Measurements from ENCODE around the gene SRP68.
"Not testable (repeated sequence)": the region's sequence is repeated elsewhere in the genome, so short reads cannot be mapped to it uniquely, and the experiment has no call there.

Gene SRP68

GRCh38 chr17:76046064-76046463, 26.3 kb downstream of the SRP68 start (continued):
- TF ChIP-seq ZNF8 (CRISPR knock-in tag; IDR thresholded peaks at IDR 0.05) (no peak), PPARA (CRISPR knock-in tag; IDR thresholded peaks at IDR 0.05; ENCODE audit: borderline replicate concordance) (no peak), RARB (CRISPR knock-in tag; IDR thresholded peaks at IDR 0.05) (no peak), ARNTL (CRISPR knock-in tag; IDR thresholded peaks at IDR 0.05; ENCODE audit: borderline replicate concordance, low read depth) (no peak)

GRCh38 chr17:76044475-76045007, 27.8 kb downstream of the SRP68 start:
- ATAC-seq, result not testable (repeated sequence)

GRCh38 chr17:76042868-76043267, 29.4 kb downstream of the SRP68 start:
- not testable (repeated sequence) for ATAC-seq

- TF ChIP-seq TCF4 (CRISPR knock-in tag; IDR thresholded peaks at IDR 0.05; ENCODE audit: borderline replicate concordance), result no peak
- TF ChIP-seq ZNF565 (CRISPR knock-in tag; conservative IDR thresholded peaks at IDR 0.05; ENCODE audit: low read depth), result no peak
- no peak for TF ChIP-seq ESRRG (CRISPR knock-in tag; IDR thresholded peaks at IDR 0.05)
- TF ChIP-seq CSRNP3 (CRISPR knock-in tag; IDR thresholded peaks at IDR 0.05), result no peak
- TF ChIP-seq ZC3H10 (CRISPR knock-in tag; IDR thresholded peaks at IDR 0.05), result no peak
- no peak for TF ChIP-seq CREB5 (CRISPR knock-in tag; IDR thresholded peaks at IDR 0.05; ENCODE audit: low read depth)
- TF ChIP-seq ZNF8 (CRISPR knock-in tag; IDR thresholded peaks at IDR 0.05), result no peak
- no peak for TF ChIP-seq GLIS3 (CRISPR knock-in tag; IDR thresholded peaks at IDR 0.05)
- no peak for TF ChIP-seq TOX (CRISPR knock-in tag; IDR thresholded peaks at IDR 0.05; ENCODE audit: borderline replicate concordance)
- no peak for TF ChIP-seq PPARA (CRISPR knock-in tag; IDR thresholded peaks at IDR 0.05; ENCODE audit: borderline replicate concordance)
- no peak for TF ChIP-seq SNAI2 (CRISPR knock-in tag; IDR thresholded peaks at IDR 0.05)
- no peak for TF ChIP-seq CSDC2 (CRISPR knock-in tag; IDR thresholded peaks at IDR 0.05)
- no peak for TF ChIP-seq ZNF70 (CRISPR knock-in tag; IDR thresholded peaks at IDR 0.05)
- TF ChIP-seq BACH2 (CRISPR knock-in tag; IDR thresholded peaks at IDR 0.05; ENCODE audit: borderline replicate concordance), result no peak
- no peak for ATAC-seq
These were observed 31.9 kb downstream of the SRP68 start for GRCh38 chr17:76040376-76040775.

- no peak for ATAC-seq
- TF ChIP-seq ZFP3 (CRISPR knock-in tag; IDR thresholded peaks at IDR 0.05) (no peak), ZNF565 (CRISPR knock-in tag; conservative IDR thresholded peaks at IDR 0.05; ENCODE audit: low read depth) (no peak), PATZ1 (CRISPR knock-in tag; IDR thresholded peaks at IDR 0.05; ENCODE audit: borderline replicate concordance) (no peak), ISL1 (CRISPR knock-in tag; IDR thresholded peaks at IDR 0.05) (no peak), GLIS3 (CRISPR knock-in tag; IDR thresholded peaks at IDR 0.05) (no peak), PPARA (CRISPR knock-in tag; IDR thresholded peaks at IDR 0.05; ENCODE audit: borderline replicate concordance) (no peak), ARNTL (CRISPR knock-in tag; IDR thresholded peaks at IDR 0.05; ENCODE audit: borderline replicate concordance, low read depth) (no peak), ZC3H10 (CRISPR knock-in tag; IDR thresholded peaks at IDR 0.05) (no peak), SNAI2 (CRISPR knock-in tag; IDR thresholded peaks at IDR 0.05) (no peak), ZFP30 (CRISPR knock-in tag; IDR thresholded peaks at IDR 0.05) (no peak), CSRNP3 (CRISPR knock-in tag; IDR thresholded peaks at IDR 0.05) (no peak), RARB (CRISPR knock-in tag; IDR thresholded peaks at IDR 0.05) (no peak), TSHZ2 (CRISPR knock-in tag; IDR thresholded peaks at IDR 0.05) (no peak)
These were observed 33.2 kb downstream of the SRP68 start for GRCh38 chr17:76039121-76039520.
